GM21526 (cell line): ENCODE measurements around the gene ABITRAM.

Experiments
- ATAC-seq: cut with Tn5 transposase; IDR thresholded peaks from one replicate; pipeline ENCODE4 v1.9.1; 2021; ENCODE audit warnings: moderate library complexity; ENCODE audit not compliant: unreplicated experiment, low FRiP score

The ABITRAM gene

GRCh38 chr9:108980893-108981292 is 46.7 kb downstream of the ABITRAM start:
- ATAC-seq, result no peak

DNA sequence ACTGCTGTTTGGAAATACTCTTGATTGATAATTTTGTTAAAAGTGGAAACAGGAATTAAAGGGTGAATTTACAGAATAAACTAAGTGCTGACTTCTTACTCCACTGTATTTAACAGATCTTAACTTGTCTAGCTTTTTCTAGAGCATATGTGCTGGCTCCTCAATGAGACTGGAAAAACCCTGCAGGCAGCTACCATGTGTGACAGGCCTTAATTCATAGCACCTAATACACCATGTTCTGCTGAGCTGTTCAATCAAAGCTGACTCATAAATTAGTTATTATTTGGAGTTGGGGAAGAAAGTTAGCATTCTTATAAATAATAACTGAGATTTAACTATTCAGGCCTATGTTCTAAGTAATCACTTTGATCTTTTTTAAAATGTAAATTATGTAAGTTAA is 49.7 kb downstream of the ABITRAM start:
- no peak for ATAC-seq
